HG03460 (cell line): ENCODE data around the gene DIPK2A.

Source experiments
- ATAC-seq: cut with Tn5 transposase; IDR thresholded peaks from one replicate; pipeline ENCODE4 v1.9.1; 2021; ENCODE audit not compliant: unreplicated experiment

DIPK2A gene

GRCh38 chr3:143974271-143975238, 2.9 kb downstream of the DIPK2A start:
- ATAC-seq = no peak

- ATAC-seq = no peak
Observed at GRCh38 chr3:143975554-143976152, 4.0 kb downstream of the DIPK2A start.

- peak; percentile 38 for ATAC-seq
Observed at GRCh38 chr3:143977341-143978262, 6.0 kb downstream of the DIPK2A start.

GRCh38 chr3:143978263-143978631, 6.6 kb downstream of the DIPK2A start:
- ATAC-seq = no peak

- ATAC-seq = no peak
Observed at GRCh38 chr3:143979041-143979440, 7.4 kb downstream of the DIPK2A start.

- no peak for ATAC-seq
Observed at GRCh38 chr3:143979813-143980212, 8.2 kb downstream of the DIPK2A start.

GRCh38 chr3:143988306-143988705, 16.7 kb downstream of the DIPK2A start:
- no peak for ATAC-seq

GRCh38 chr3:143989461-143989860, 17.8 kb downstream of the DIPK2A start:
- ATAC-seq = no peak

- ATAC-seq = no peak
Observed at GRCh38 chr3:143991713-143992112, 20.1 kb downstream of the DIPK2A start.

GRCh38 chr3:143998266-143998665, 26.6 kb downstream of the DIPK2A start:
- peak; percentile 50 for ATAC-seq

GRCh38 chr3:144003051-144003450, 31.4 kb downstream of the DIPK2A start:
- no peak for ATAC-seq

- no peak for ATAC-seq
Observed at GRCh38 chr3:144010371-144010770, 38.7 kb downstream of the DIPK2A start.

- no peak for ATAC-seq
Observed at GRCh38 chr3:144011251-144011799, 39.7 kb downstream of the DIPK2A start.

- ATAC-seq = no peak
Observed at GRCh38 chr3:144015133-144015532, 43.5 kb downstream of the DIPK2A start.

GRCh38 chr3:144018776-144019175, 47.2 kb downstream of the DIPK2A start:
- no peak for ATAC-seq
